MM.1S (cell line): Measurements from ENCODE around the gene TENM4.

Experiments
- DNase-seq: peaks from one replicate; pipeline ENCODE4 v3.0.0-alpha.2; 2015
- H2AFZ ChIP-seq: fragments of 300-600 bp; sonication (generic); 2 replicates; pipeline ENCODE4 v1.6.0; 2016; ENCODE audit warnings: antibody characterized with exemption, low read length
- H3F3A ChIP-seq: fragments of 300-600 bp; sonication (generic); 2 replicates; pipeline ENCODE4 v1.6.1; 2016; ENCODE audit warnings: mild to moderate bottlenecking, antibody characterized with exemption, low read length, moderate library complexity, mixed read lengths; ENCODE audit not compliant: insufficient read depth
- H3K27ac ChIP-seq: fragments of 300-600 bp; sonication (generic); 2 replicates; pipeline ENCODE4 v1.5.1; 2016; ENCODE audit warnings: mild to moderate bottlenecking, low read length
- H3K27me3 ChIP-seq: fragments of 300-600 bp; sonication (generic); replicated peaks from 2 replicates; pipeline ENCODE4 v1.6.0; 2016; ENCODE audit warnings: low read length; ENCODE audit not compliant: insufficient read depth
- H3K36me3 ChIP-seq: fragments of 300-600 bp; sonication (generic); replicated peaks from 2 replicates; pipeline ENCODE4 v1.6.1; 2016; ENCODE audit warnings: mild to moderate bottlenecking, low read length, mixed read lengths; ENCODE audit not compliant: insufficient read depth
- H3K4me1 ChIP-seq: fragments of 300-600 bp; sonication (generic); 2 replicates; pipeline ENCODE4 v1.6.1; 2016; ENCODE audit warnings: low read length, mixed read lengths
- H3K4me2 ChIP-seq: fragments of 300-600 bp; sonication (generic); 2 replicates; pipeline ENCODE4 v1.6.0; 2016; ENCODE audit warnings: low read depth, low read length
- H3K4me3 ChIP-seq: fragments of 300-600 bp; sonication (generic); 2 replicates; pipeline ENCODE4 v1.5.1; 2016; ENCODE audit warnings: low read length, mixed read lengths
- H3K79me2 ChIP-seq: fragments of 300-600 bp; sonication (generic); 2 replicates; pipeline ENCODE4 v1.6.1; 2016; ENCODE audit warnings: mixed run types, low read length, mixed read lengths
- H3K9ac ChIP-seq: fragments of 300-600 bp; sonication (generic); 2 replicates; pipeline ENCODE4 v1.6.1; 2016; ENCODE audit warnings: low read length, mixed read lengths
- H3K9me2 ChIP-seq: fragments of 300-600 bp; sonication (generic); replicated peaks from 2 replicates; pipeline ENCODE4 v1.6.1; 2016; ENCODE audit warnings: mild to moderate bottlenecking, low read length, mixed read lengths; ENCODE audit not compliant: insufficient read depth
- H3K9me3 ChIP-seq: fragments of 300-600 bp; sonication (generic); replicated peaks from 2 replicates; pipeline ENCODE4 v1.6.1; 2016; ENCODE audit warnings: mild to moderate bottlenecking, low read length, mixed read lengths; ENCODE audit not compliant: insufficient read depth
- H4K20me1 ChIP-seq: fragments of 300-600 bp; sonication (generic); 2 replicates; pipeline ENCODE4 v1.6.1; 2016; ENCODE audit warnings: mild to moderate bottlenecking, low read length, moderate library complexity, mixed read lengths; ENCODE audit not compliant: insufficient read depth
- EZH2 ChIP-seq: fragments of 300-600 bp; sonication (generic); optimal IDR thresholded peaks from 2 replicates; pipeline ENCODE3; 2017; ENCODE audit warnings: low read depth, mild to moderate bottlenecking, antibody characterized with exemption, low read length, mixed read lengths
- EZH2phosphoT487 ChIP-seq: fragments of 300-600 bp; sonication (generic); IDR thresholded peaks from 2 replicates; pipeline ENCODE4 v1.6.1; 2018; ENCODE audit warnings: antibody characterized with exemption, low read length
- TF ChIP-seq, protein P1 (sequence below): fragments of 300-600 bp; sonication (generic); IDR thresholded peaks from 2 replicates; pipeline ENCODE4 v1.5.1; 2016; ENCODE audit warnings: antibody characterized with exemption, low read length, mixed read lengths

TENM4 gene

DNA sequence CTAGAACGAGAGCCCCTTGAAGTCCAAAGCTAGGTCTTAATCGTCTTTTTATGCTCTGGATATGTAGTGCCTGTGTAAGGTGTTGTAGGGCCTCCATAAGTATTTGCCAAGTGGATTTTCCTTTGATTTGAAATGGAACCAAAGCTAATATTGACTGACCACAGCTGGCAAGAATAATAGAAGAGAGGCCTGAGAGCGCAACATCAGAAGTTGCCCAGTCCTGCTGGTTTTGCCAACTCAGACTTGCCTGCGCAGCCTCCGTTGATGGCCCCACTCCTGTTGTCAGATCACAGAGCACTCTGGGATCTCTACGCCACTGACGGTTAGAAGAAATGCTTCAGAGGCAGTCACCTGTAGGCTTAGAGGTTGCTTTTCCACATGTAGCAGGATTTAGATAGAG is 251.2 kb downstream of the TENM4 start:
- Histone ChIP-seq H4K20me1 (no peaks in the 10 kb centered on the region), H3K4me1 (no peaks in the 10 kb centered on the region), H2AFZ (no peak overlapping the region), H3K9ac (no peak overlapping the region), H3K4me3 (no peak overlapping the region), H3F3A (no peaks in the 10 kb centered on the region), H3K36me3 (no peaks in the 10 kb centered on the region), H3K27ac (no peak overlapping the region), H3K27me3 (no peaks in the 10 kb centered on the region), H3K4me2 (no peak overlapping the region), H3K79me2 (no peaks in the 10 kb centered on the region), H3K9me3 (no peaks in the 10 kb centered on the region; the same call in 1 of the 2 replicates), H3K9me2 (no peaks in the 10 kb centered on the region)
- no peak for DNase-seq
- TF ChIP-seq EZH2phosphoT487 (no peak), EZH2 (no peak)
- TF ChIP-seq, protein P1, sequence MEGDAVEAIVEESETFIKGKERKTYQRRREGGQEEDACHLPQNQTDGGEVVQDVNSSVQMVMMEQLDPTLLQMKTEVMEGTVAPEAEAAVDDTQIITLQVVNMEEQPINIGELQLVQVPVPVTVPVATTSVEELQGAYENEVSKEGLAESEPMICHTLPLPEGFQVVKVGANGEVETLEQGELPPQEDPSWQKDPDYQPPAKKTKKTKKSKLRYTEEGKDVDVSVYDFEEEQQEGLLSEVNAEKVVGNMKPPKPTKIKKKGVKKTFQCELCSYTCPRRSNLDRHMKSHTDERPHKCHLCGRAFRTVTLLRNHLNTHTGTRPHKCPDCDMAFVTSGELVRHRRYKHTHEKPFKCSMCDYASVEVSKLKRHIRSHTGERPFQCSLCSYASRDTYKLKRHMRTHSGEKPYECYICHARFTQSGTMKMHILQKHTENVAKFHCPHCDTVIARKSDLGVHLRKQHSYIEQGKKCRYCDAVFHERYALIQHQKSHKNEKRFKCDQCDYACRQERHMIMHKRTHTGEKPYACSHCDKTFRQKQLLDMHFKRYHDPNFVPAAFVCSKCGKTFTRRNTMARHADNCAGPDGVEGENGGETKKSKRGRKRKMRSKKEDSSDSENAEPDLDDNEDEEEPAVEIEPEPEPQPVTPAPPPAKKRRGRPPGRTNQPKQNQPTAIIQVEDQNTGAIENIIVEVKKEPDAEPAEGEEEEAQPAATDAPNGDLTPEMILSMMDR: no peak

DNA sequence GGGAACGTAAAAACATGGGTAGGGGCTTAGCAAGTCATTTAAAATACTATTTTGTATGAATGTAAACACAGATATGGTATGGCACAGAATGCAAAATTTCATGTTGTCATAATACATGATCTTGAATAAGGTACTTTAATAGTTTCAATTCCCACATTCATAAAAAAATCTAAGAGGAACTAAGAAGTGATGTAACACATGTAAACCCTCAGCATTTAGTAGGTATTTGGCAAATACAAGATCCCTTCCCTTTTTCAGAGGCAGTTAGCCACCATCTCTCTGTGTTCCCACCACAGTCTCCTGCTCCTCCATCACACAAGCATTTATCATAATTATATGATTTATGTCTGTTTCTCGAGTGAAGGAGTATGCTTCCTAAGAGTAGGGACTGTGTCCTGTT is 251.8 kb downstream of the TENM4 start:
- Histone ChIP-seq H3K79me2 (no peaks in the 10 kb centered on the region), H3K9me2 (no peaks in the 10 kb centered on the region), H3K4me1 (no peaks in the 10 kb centered on the region), H4K20me1 (no peaks in the 10 kb centered on the region), H3K4me3 (no peak overlapping the region), H3K9ac (no peak overlapping the region), H2AFZ (no peak overlapping the region), H3F3A (no peaks in the 10 kb centered on the region), H3K9me3 (no peaks in the 10 kb centered on the region; the same call in 1 of the 2 replicates), H3K27me3 (no peaks in the 10 kb centered on the region), H3K36me3 (no peaks in the 10 kb centered on the region), H3K4me2 (no peak overlapping the region), H3K27ac (no peak overlapping the region)
- DNase-seq: no peak
- TF ChIP-seq EZH2 (no peak), EZH2phosphoT487 (no peak)
- TF ChIP-seq, protein P1: no peak

DNA sequence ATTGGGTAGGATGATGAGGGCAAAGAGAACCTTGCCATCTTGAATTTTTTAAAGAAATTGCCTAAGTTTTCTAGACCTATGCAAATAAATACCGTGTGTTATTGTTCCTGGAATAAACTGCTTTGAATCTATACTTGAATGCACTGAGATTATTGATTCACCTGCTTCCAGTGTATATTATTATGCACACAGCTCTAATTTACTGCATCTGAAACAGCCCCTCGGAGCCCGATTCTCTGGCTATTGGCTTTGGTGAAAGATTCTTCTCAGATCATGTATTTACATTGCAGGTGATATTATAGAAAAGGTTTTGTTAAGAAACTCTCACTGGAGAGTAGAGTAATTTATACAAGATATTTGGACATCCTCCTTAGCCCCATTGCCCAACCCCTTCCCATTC is 254.2 kb downstream of the TENM4 start:
- Histone ChIP-seq H3K36me3 (no peaks in the 10 kb centered on the region), H3K4me2 (no peak overlapping the region), H3F3A (no peaks in the 10 kb centered on the region), H3K4me3 (no peak overlapping the region), H2AFZ (no peak overlapping the region), H3K27ac (no peak overlapping the region), H3K27me3 (no peaks in the 10 kb centered on the region), H3K9me3 (no peaks in the 10 kb centered on the region), H3K9ac (no peak overlapping the region), H4K20me1 (no peaks in the 10 kb centered on the region), H3K9me2 (no peaks in the 10 kb centered on the region), H3K79me2 (no peaks in the 10 kb centered on the region), H3K4me1 (no peaks in the 10 kb centered on the region)
- no peak for DNase-seq
- no peak for TF ChIP-seq EZH2
- TF ChIP-seq, protein P1: no peak
- TF ChIP-seq EZH2phosphoT487: no peak
